HG03097 (cell line): ENCODE measurements around the gene FPGS.

Experiments
- ATAC-seq: cut with Tn5 transposase; IDR thresholded peaks from one replicate; pipeline ENCODE4 v1.9.1; 2021; ENCODE audit not compliant: unreplicated experiment, low FRiP score

The FPGS gene

GRCh38 chr9:127856094-127856728 lies 53.5 kb downstream of the FPGS start:
- no peak for ATAC-seq

GRCh38 chr9:127856729-127857116 lies 54.0 kb downstream of the FPGS start:
- ATAC-seq, result no peak

- ATAC-seq, result no peak
Measured at GRCh38 chr9:127857278-127857677, 54.6 kb downstream of the FPGS start.

- no peak for ATAC-seq
Measured at GRCh38 chr9:127858041-127858512, 55.4 kb downstream of the FPGS start.

GRCh38 chr9:127860260-127860659 lies 57.6 kb downstream of the FPGS start:
- ATAC-seq, result no peak

GRCh38 chr9:127860779-127861178 lies 58.1 kb downstream of the FPGS start:
- ATAC-seq, result no peak

GRCh38 chr9:127862075-127863011 lies 59.7 kb downstream of the FPGS start:
- ATAC-seq, result no peak

- ATAC-seq, result no peak
Measured at GRCh38 chr9:127863191-127863621, 60.5 kb downstream of the FPGS start.
